NOMO-1 treated with DMSO at 0.1 percent for 48 hours (cell line): Measurements from ENCODE around the gene TEX2.
"Not testable (repeated sequence)": the region's sequence is repeated elsewhere in the genome, so short reads cannot be mapped to it uniquely, and the experiment has no call there.

Experiments
- DNase-seq: peaks from one replicate; lab custom pipeline; 2025; ENCODE audit not compliant: unreplicated experiment; lab: John Stamatoyannopoulos, UW

Gene TEX2

GRCh38 chr17:64214950-64215349, 48.1 kb downstream of the TEX2 start:
- DNase-seq = no peak

- no peak for DNase-seq
Measured at GRCh38 chr17:64213995-64214811, 48.9 kb downstream of the TEX2 start.

GRCh38 chr17:64212122-64212521, 50.9 kb downstream of the TEX2 start:
- no peak for DNase-seq

GRCh38 chr17:64209983-64210382, 53.1 kb downstream of the TEX2 start:
- DNase-seq = no peak

- DNase-seq = no peak
Measured at GRCh38 chr17:64209356-64209941, 53.6 kb downstream of the TEX2 start.

- DNase-seq = not testable (repeated sequence)
Measured at GRCh38 chr17:64208656-64209055, 54.4 kb downstream of the TEX2 start.

GRCh38 chr17:64205804-64206203, 57.3 kb downstream of the TEX2 start:
- no peak for DNase-seq

GRCh38 chr17:64203630-64204029, 59.4 kb downstream of the TEX2 start:
- DNase-seq = no peak

GRCh38 chr17:64202683-64203344, 60.2 kb downstream of the TEX2 start:
- no peak for DNase-seq

GRCh38 chr17:64200080-64201032, 62.7 kb downstream of the TEX2 start:
- no peak for DNase-seq

GRCh38 chr17:64198331-64199090, 64.5 kb downstream of the TEX2 start:
- DNase-seq = no peak

GRCh38 chr17:64196601-64197000, 66.5 kb downstream of the TEX2 start:
- no peak for DNase-seq

GRCh38 chr17:64193561-64193960, 69.5 kb downstream of the TEX2 start:
- DNase-seq = no peak

- no peak for DNase-seq
Measured at GRCh38 chr17:64192589-64192988, 70.5 kb downstream of the TEX2 start.

- DNase-seq = no peak
Measured at GRCh38 chr17:64190472-64190871, 72.6 kb downstream of the TEX2 start.

GRCh38 chr17:64188088-64188487, 75.0 kb downstream of the TEX2 start:
- no peak for DNase-seq

- DNase-seq = no peak
Measured at GRCh38 chr17:64187093-64187895, 75.8 kb downstream of the TEX2 start.

GRCh38 chr17:64186171-64187092, 76.6 kb downstream of the TEX2 start:
- DNase-seq = no peak
